MCF 10A (cell line): ENCODE results near the gene RIOK1. TPM values are rescaled to one million over a fixed set of nuclear protein-coding genes. Genes with fewer than 3 reads are reported as not detected.

Experiments used
- BruUV-seq: library from RNA; stranded (reverse); fragments of 400-500 nt; replicated peaks from 2 replicates; lab custom pipeline; 2021; lab: Mats Ljungman, UMichigan
- CTCF ChIA-PET: fragments of 300-600 bp; sonication (Branson Sonifier 250); formaldehyde crosslinking; extraction: SDS; loops from one replicate; lab custom pipeline; 2021; ENCODE audit warnings: antibody characterized with exemption, inconsistent platforms; lab: Yijun Ruan, JAX
- POLR2A ChIA-PET: fragments of 300-600, 350-650 bp; sonication (Branson Sonifier 250); formaldehyde crosslinking; extraction: SDS; loops from one replicate; lab custom pipeline; 2020; ENCODE audit warnings: antibody characterized with exemption, inconsistent platforms; lab: Yijun Ruan, JAX
- DNase-seq: peaks from one replicate; pipeline ENCODE4 v3.0.0-alpha.2; 2018; ENCODE audit not compliant: unreplicated experiment
- H3K27ac Mint-ChIP-seq: one replicate; pipeline ENCODE4 v1.8.0; 2022; ENCODE audit warnings: mild to moderate bottlenecking, low read depth, mixed read lengths; ENCODE audit not compliant: unreplicated experiment
- H3K27me3 Mint-ChIP-seq: one replicate; pipeline ENCODE4 v1.8.0; 2022; ENCODE audit warnings: mixed read lengths; ENCODE audit not compliant: insufficient read depth, unreplicated experiment
- H3K36me3 Mint-ChIP-seq: one replicate; pipeline ENCODE4 v1.8.0; 2022; ENCODE audit warnings: mild to moderate bottlenecking, moderate library complexity, mixed read lengths; ENCODE audit not compliant: insufficient read depth, unreplicated experiment
- H3K4me1 Mint-ChIP-seq: one replicate; pipeline ENCODE4 v1.8.0; 2022; ENCODE audit warnings: mixed read lengths; ENCODE audit not compliant: insufficient read depth, unreplicated experiment
- H3K4me3 Mint-ChIP-seq: one replicate; pipeline ENCODE4 v1.8.0; 2022; ENCODE audit warnings: mild to moderate bottlenecking, moderate library complexity, mixed read lengths; ENCODE audit not compliant: unreplicated experiment
- H3K9me3 Mint-ChIP-seq: one replicate; pipeline ENCODE4 v1.8.0; 2022; ENCODE audit warnings: mixed read lengths; ENCODE audit not compliant: unreplicated experiment
- CTCF ChIP-seq: fragments of 200-600 bp; IDR thresholded peaks from one replicate; pipeline ENCODE4 v1.8.0; 2022; ENCODE audit warnings: antibody characterized with exemption, mild to moderate bottlenecking; ENCODE audit not compliant: unreplicated experiment
- intact Hi-C: fragments of 100-400 bp; cut with micrococcal nuclease; formaldehyde crosslinking; loops from 2 replicates; pipeline ENCODE4 v1.14.1; 2022
- total RNA-seq: library from RNA; stranded (reverse); gene quantifications from 2 replicates; pipeline ENCODE4 v1.2.3, GENCODE V29; 2022

The RIOK1 gene
- total RNA-seq, 1 experiment from 2014 or later: 40.9 TPM

- no peak overlapping the region for H3K4me3 Mint-ChIP-seq
- BruUV-seq: no TSS peak
- POLR2A ChIA-PET: interaction anchor here (2.3 kb wide), 1 partner anchor 22 kb away, joined by 10 read pairs; the partner anchor contains the start of genes CAGE1 and RIOK1
- CTCF ChIA-PET: interaction anchor here (0.7 kb wide), 1 partner anchor 523 kb away, joined by 4 read pairs; no protein-coding TSS in a partner anchor
- intact Hi-C loops: no loop called here
- H3K36me3 Mint-ChIP-seq: no peaks in the 10 kb centered on the region
- H3K27ac Mint-ChIP-seq: no peak overlapping the region
- H3K27me3 Mint-ChIP-seq: no peaks in the 10 kb centered on the region
- no peak for DNase-seq
- no peaks in the 10 kb centered on the region for H3K4me1 Mint-ChIP-seq
- no peak for TF ChIP-seq CTCF
- H3K9me3 Mint-ChIP-seq: no peaks in the 10 kb centered on the region
Observed at GRCh38 chr6:7367408-7367807, 22.2 kb upstream of the RIOK1 start.

GRCh38 chr6:7373739-7374138, 15.9 kb upstream of the RIOK1 start:
- TF ChIP-seq CTCF: no peak
- CTCF ChIA-PET: no interaction called here

GRCh38 chr6:7377961-7378360, 11.6 kb upstream of the RIOK1 start:
- BruUV-seq: no TSS peak
- no peak overlapping the region for H3K4me3 Mint-ChIP-seq
- CTCF ChIA-PET: no interaction called here

More at GRCh38 chr6:7373739-7374138, 15.9 kb upstream of the RIOK1 start:
- Mint-ChIP-seq H3K27ac (no peak overlapping the region), H3K27me3 (no peaks in the 10 kb centered on the region), H3K4me3 (no peak overlapping the region), H3K9me3 (no peaks in the 10 kb centered on the region), H3K4me1 (no peaks in the 10 kb centered on the region), H3K36me3 (no peaks in the 10 kb centered on the region)
- no TSS peak for BruUV-seq
- POLR2A ChIA-PET: interaction anchor here (0.6 to 1.2 kb wide), 3 partner anchors 10 to 1703 kb away, joined by 4 to 6 read pairs (median 5); no protein-coding TSS in a partner anchor
- DNase-seq: no peak
- intact Hi-C loops: no loop called here

GRCh38 chr6:7378740-7379139, 10.9 kb upstream of the RIOK1 start:
- Mint-ChIP-seq H3K4me3 (no peak overlapping the region), H3K36me3 (no peaks in the 10 kb centered on the region), H3K27me3 (no peaks in the 10 kb centered on the region), H3K27ac (no peak overlapping the region), H3K4me1 (no peaks in the 10 kb centered on the region), H3K9me3 (no peaks in the 10 kb centered on the region)
- no TSS peak for BruUV-seq
- CTCF ChIA-PET: no interaction called here
- TF ChIP-seq CTCF: no peak
- POLR2A ChIA-PET: interaction anchor here (2.4 kb wide), 1 partner anchor 10 kb away, joined by 8 read pairs; the partner anchor contains the start of genes CAGE1 and RIOK1
- DNase-seq: no peak
- intact Hi-C loops: no loop called here

More at GRCh38 chr6:7377961-7378360, 11.6 kb upstream of the RIOK1 start:
- Mint-ChIP-seq H3K27me3 (no peaks in the 10 kb centered on the region), H3K9me3 (no peaks in the 10 kb centered on the region), H3K36me3 (no peaks in the 10 kb centered on the region), H3K4me1 (no peaks in the 10 kb centered on the region), H3K27ac (no peak overlapping the region)
- no peak for TF ChIP-seq CTCF
- intact Hi-C loops: no loop called here
- no peak for DNase-seq
- POLR2A ChIA-PET: interaction anchor here (1.1 to 2.4 kb wide), 2 partner anchors 11 to 22 kb away, joined by 3 to 8 read pairs; partner anchors contain the start of genes CAGE1 and RIOK1
